Testis (tissue), 3 donors: ENCODE data around the gene GOLPH3. TPM values are rescaled to one million over a fixed set of nuclear protein-coding genes. Genes with fewer than 3 reads are reported as not detected.
"Not testable (repeated sequence)": the region's sequence is repeated elsewhere in the genome, so short reads cannot be mapped to it uniquely, and the experiment has no call there.

Experiments used
- DNase-seq: peaks from one replicate; pipeline ENCODE4 v3.0.0-alpha.2; 2019
- H3K27ac ChIP-seq, 2 donors: fragments of 200-600 bp; sonication (generic); one replicate each; pipeline ENCODE4 v1.5.1; 2019
- H3K27me3 ChIP-seq: fragments of 200-600 bp; sonication (generic); one replicate; pipeline ENCODE4 v1.5.1; 2019
- H3K36me3 ChIP-seq: fragments of 200-600 bp; sonication (generic); one replicate; pipeline ENCODE4 v1.5.1; 2017; ENCODE audit warnings: low read depth; ENCODE audit errors: missing control alignments
- H3K4me1 ChIP-seq: fragments of 200-600 bp; sonication (generic); one replicate; pipeline ENCODE4 v1.5.1; 2019
- H3K4me3 ChIP-seq, 2 donors: fragments of 200-600 bp; sonication (generic); one replicate each; pipeline ENCODE4 v1.5.1; 2017 to 2019
- H3K9me3 ChIP-seq: fragments of 200-600 bp; sonication (generic); one replicate; pipeline ENCODE4 v1.5.1; 2017
- POLR2A ChIP-seq: fragments of 450-650 bp; IDR thresholded peaks from one replicate; pipeline ENCODE4 v1.6.1; 2017; ENCODE audit warnings: antibody characterized with exemption, mild to moderate bottlenecking, moderate library complexity
- WGBS, 2 donors: methylation state at CpG; one replicate each; pipeline ENCODE4 v1.1.5; 2018; 5-methylcytosine and 5-hydroxymethylcytosine counted together
- intact Hi-C: fragments of 100-400 bp; cut with DNase I; formaldehyde crosslinking; loops from one replicate; pipeline ENCODE4 v1.15.1; 2023; ENCODE audit warnings: low total_unique reads
- polyA plus RNA-seq: library from polyadenylated mRNA; stranded (reverse); fragments of 350-450 nt; fragmentation: Illumina TruSeq; extraction: RNeasy Lipid Tissue Mini Kit (QIAGEN cat#74804); gene quantifications from one replicate; pipeline ENCODE4 v1.2.3, GENCODE V29; 2014; ENCODE audit warnings: low read depth, low replicate concordance; ENCODE audit not compliant: insufficient read depth
- total RNA-seq, 2 donors: library from RNA; depleted of rRNA; stranded (reverse); fragments of >200 nt; gene quantifications; one replicate each; pipeline ENCODE4 v1.2.3, GENCODE V29; 2016
- TF ChIP-seq, protein P1 (sequence below), 3 experiments: fragments of 450-650 bp in 2 of 3; fragments of 200-600 bp in 1 of 3; sonication (generic) in 1 of 3; IDR thresholded peaks; one replicate each; pipeline ENCODE4 v1.5.1; 2016 to 2019; ENCODE audit warnings: antibody characterized with exemption in 3 of 3, mild to moderate bottlenecking in 2 of 3, moderate library complexity in 1 of 3

Gene GOLPH3
- total and polyA plus RNA-seq, 3 donors from 2014 or later, result 54.2 to 102 (median 88.7) TPM

DNA sequence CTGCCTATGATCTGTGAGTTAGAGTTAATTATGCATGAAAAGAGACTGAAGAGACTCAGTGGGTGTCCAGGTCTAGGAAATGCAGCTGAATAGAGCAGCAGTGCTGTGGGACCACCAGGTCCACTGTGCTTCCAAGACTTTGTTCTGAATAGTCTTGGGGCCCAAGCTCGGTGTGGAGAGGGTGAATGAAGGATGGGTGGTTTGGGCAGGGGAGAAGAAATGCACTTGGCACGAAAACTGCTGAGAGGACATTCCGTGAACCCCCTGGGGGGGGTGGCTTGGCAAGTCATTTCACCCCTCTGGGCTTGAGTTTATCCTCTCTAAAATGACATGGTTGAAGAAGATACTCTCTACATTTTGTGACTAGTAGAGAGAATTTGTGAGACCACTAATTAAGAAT, 36.0 kb upstream of the GOLPH3 start:
- Histone ChIP-seq H3K27ac (no peak overlapping the region), H3K4me3 (no peak overlapping the region), H3K4me1 (no peaks in the 10 kb centered on the region), H3K9me3 (no peaks in the 10 kb centered on the region), H3K27me3 (no peaks in the 10 kb centered on the region), H3K36me3 (no peaks in the 10 kb centered on the region)
- TF ChIP-seq, protein P1, sequence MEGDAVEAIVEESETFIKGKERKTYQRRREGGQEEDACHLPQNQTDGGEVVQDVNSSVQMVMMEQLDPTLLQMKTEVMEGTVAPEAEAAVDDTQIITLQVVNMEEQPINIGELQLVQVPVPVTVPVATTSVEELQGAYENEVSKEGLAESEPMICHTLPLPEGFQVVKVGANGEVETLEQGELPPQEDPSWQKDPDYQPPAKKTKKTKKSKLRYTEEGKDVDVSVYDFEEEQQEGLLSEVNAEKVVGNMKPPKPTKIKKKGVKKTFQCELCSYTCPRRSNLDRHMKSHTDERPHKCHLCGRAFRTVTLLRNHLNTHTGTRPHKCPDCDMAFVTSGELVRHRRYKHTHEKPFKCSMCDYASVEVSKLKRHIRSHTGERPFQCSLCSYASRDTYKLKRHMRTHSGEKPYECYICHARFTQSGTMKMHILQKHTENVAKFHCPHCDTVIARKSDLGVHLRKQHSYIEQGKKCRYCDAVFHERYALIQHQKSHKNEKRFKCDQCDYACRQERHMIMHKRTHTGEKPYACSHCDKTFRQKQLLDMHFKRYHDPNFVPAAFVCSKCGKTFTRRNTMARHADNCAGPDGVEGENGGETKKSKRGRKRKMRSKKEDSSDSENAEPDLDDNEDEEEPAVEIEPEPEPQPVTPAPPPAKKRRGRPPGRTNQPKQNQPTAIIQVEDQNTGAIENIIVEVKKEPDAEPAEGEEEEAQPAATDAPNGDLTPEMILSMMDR (IDR thresholded peaks at IDR 0.05), result no peak
- TF ChIP-seq POLR2A, result no peak
- DNase-seq, result no peak
- intact Hi-C loops, result no loop called here
- 73 to 78% methylated on average over 3 of the region's 3 CpGs for WGBS, 2 donors

DNA sequence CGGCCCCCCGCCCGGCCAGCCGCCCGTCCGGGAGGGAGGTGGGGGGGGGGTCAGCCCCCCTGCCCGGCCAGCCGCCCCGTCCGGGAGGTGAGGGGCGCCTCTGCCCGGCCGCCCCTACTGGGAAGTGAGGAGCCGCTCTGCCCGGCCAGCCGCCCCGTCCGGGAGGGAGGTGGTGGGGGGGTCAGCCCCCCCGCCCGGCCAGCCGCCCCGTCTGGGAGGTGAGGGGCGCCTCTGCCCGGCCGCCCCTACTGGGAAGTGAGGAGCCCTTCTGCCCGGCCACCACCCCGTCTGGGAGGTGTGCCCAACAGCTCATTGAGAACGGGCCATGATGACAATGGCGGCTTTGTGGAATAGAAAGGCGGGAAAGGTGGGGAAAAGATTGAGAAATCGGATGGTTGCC, 34.7 kb upstream of the GOLPH3 start:
- DNase-seq, intact Hi-C loops, H3K27ac ChIP-seq, H3K36me3 ChIP-seq, H3K4me1 ChIP-seq, H3K4me3 ChIP-seq, H3K9me3 ChIP-seq, H3K27me3 ChIP-seq: not testable (repeated sequence)
- no CpG with 5 or more reads among the region's 31 CpGs for WGBS, 2 donors

DNA sequence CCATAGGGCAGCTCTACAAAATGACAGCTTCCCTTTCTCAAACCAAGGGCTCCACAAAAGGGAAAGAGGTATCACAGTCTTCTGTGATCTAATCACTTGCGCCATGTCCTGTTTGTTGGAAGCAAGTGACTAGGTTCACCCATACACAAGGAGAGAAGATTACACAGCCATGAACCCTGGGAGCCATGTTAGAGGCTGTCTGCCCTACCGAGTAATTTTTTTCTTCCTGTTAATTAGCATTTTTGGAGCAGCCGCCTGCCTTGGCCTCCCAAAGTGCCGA, 33.2 kb upstream of the GOLPH3 start:
- H3K36me3 ChIP-seq, result no peaks in the 10 kb centered on the region
- intact Hi-C loops, result no loop called here
- H3K4me1 ChIP-seq, result no peaks in the 10 kb centered on the region
- H3K27ac ChIP-seq, result no peak overlapping the region
- DNase-seq, result no peak
- WGBS, 2 donors, result 42 to 79% methylated on average over 2 to 4 of the region's 4 CpGs
- no peak overlapping the region for H3K4me3 ChIP-seq
- no peaks in the 10 kb centered on the region for H3K9me3 ChIP-seq
- H3K27me3 ChIP-seq, result no peaks in the 10 kb centered on the region
- TF ChIP-seq, protein P1 (IDR thresholded peaks at IDR 0.05), result no peak
- TF ChIP-seq POLR2A, result no peak

DNA sequence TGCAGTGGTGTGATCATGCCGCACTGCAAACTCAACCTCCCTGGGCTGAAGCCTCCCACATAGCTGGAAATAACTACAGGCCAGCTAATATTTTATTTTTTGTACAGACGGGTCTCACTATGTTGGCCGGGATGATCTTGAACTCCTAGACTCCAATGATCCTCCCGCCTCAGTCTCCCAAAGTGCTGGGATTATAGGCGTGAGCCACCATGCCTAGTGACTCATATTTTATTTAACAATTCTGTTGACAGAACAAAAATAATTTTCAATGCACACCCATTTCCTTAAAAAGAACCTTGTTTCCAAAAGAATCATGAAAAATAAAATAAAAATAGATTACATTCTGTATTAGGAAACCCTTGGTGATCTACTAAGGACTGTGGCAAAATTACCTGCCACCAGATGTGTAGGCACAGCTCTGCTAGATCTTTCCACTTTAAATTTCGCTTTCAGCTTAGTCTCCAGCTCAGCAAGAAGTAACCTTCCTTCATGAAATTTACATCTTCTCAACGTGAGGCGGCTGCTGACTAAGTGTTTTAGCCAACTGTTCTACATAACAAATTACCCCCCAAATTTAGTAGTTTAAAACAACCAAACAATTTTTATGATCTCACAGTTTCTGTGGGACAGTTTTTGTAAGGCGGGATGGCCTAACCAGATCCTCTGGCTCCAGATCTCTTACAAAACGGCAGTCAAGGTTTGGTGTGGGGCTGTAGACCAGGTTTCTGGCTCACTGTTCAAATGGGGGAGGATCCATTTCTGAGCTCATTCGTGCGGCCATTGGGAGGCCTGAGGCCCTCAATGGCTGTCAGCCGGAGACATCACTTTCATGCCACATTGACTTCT, 32.6 kb upstream of the GOLPH3 start:
- H3K4me3 ChIP-seq, result no peak overlapping the region
- no peak overlapping the region for H3K27ac ChIP-seq
- no peaks in the 10 kb centered on the region for H3K27me3 ChIP-seq
- H3K4me1 ChIP-seq, result no peaks in the 10 kb centered on the region
- intact Hi-C loops, result no loop called here
- 59 to 81% methylated on average over 13 of the region's 13 CpGs for WGBS, 2 donors
- H3K9me3 ChIP-seq, result no peaks in the 10 kb centered on the region
- no peaks in the 10 kb centered on the region for H3K36me3 ChIP-seq
- DNase-seq, result no peak
- no peak for TF ChIP-seq POLR2A
- TF ChIP-seq, protein P1 (IDR thresholded peaks at IDR 0.05), result no peak

DNA sequence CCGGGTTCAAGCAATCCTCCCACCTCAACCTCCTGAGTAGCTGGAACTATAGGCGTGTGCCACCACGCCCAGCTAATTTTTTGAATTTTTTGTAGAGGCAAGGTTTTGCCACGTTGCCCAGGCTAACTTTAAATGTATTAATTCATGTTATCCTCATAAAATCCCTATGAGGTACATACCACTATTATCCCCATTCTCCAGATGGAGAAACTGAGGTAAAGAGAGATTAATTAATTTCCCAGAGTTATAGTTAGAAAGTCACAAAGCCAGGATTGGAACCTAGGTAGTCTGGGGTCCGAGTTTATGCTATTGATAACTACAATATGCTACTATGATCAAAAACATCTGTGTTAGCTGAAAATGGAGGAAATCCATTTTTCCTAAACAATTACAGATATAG, 31.9 kb upstream of the GOLPH3 start:
- DNase-seq, result no peak
- Histone ChIP-seq H3K27ac (no peak overlapping the region), H3K4me1 (no peaks in the 10 kb centered on the region), H3K27me3 (no peaks in the 10 kb centered on the region), H3K9me3 (no peaks in the 10 kb centered on the region), H3K36me3 (no peaks in the 10 kb centered on the region), H3K4me3 (no peak overlapping the region)
- intact Hi-C loops, result no loop called here
- TF ChIP-seq, protein P1 (IDR thresholded peaks at IDR 0.05), result no peak
- TF ChIP-seq POLR2A, result no peak
- 88% methylated on average over 5 of the region's 5 CpGs for WGBS, 2 donors
